ENCODE measurements around the gene ERBB4. TPM values are rescaled to one million over a fixed set of nuclear protein-coding genes. Genes with fewer than 3 reads are reported as not detected.

ERBB4 gene
- total RNA-seq, 1 donor from 2014 or later: 8.3 TPM

DNA sequence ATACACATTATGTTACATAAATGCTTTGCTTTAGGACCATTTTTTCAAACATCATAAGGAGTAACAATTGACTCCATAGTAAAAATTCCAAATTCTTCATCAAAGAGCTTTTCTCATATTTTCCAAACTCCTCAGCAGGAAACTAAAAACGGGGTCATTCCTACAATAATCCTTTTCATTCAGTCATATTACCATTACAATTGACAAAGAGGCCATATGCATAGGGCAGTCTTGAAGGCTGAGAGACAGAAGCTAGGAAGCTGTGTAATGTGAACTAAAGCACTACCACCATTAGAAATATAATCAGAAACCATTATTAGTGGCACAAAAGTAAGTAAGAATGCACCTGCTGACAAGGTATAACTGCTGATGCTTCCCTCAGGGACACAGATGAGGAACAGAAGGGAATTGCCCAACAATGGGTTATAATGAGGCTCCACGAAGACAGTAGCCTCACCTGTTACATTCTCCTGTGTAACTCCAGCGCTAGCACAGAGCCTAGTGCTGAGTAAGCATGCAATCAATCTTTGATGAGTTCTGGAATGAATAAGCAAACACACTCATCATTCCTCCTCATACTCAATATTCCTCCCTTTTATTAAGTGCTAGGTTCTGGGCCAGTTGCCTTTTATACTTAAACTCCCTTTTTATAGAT is 1039.9 kb downstream of the ERBB4 start:
- Histone ChIP-seq H3K4me3 (no peak overlapping the region), H3K9me3 (replicated peaks) (no peaks in the 10 kb centered on the region), H3K36me3 (no peaks in the 10 kb centered on the region), H3K27me3 (ENCODE audit: low read depth) (no peaks in the 10 kb centered on the region), H3K4me1 (peaks cover 6% of the 10 kb centered on the region), H3K27ac (replicated peaks) (no peak overlapping the region)
- TF ChIP-seq, protein P1, sequence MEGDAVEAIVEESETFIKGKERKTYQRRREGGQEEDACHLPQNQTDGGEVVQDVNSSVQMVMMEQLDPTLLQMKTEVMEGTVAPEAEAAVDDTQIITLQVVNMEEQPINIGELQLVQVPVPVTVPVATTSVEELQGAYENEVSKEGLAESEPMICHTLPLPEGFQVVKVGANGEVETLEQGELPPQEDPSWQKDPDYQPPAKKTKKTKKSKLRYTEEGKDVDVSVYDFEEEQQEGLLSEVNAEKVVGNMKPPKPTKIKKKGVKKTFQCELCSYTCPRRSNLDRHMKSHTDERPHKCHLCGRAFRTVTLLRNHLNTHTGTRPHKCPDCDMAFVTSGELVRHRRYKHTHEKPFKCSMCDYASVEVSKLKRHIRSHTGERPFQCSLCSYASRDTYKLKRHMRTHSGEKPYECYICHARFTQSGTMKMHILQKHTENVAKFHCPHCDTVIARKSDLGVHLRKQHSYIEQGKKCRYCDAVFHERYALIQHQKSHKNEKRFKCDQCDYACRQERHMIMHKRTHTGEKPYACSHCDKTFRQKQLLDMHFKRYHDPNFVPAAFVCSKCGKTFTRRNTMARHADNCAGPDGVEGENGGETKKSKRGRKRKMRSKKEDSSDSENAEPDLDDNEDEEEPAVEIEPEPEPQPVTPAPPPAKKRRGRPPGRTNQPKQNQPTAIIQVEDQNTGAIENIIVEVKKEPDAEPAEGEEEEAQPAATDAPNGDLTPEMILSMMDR (IDR thresholded peaks at IDR 0.05; ENCODE audit: borderline replicate concordance): no peak
- DNase-seq: no peak
- intact Hi-C loops (cut with micrococcal nuclease): no loop called here

DNA sequence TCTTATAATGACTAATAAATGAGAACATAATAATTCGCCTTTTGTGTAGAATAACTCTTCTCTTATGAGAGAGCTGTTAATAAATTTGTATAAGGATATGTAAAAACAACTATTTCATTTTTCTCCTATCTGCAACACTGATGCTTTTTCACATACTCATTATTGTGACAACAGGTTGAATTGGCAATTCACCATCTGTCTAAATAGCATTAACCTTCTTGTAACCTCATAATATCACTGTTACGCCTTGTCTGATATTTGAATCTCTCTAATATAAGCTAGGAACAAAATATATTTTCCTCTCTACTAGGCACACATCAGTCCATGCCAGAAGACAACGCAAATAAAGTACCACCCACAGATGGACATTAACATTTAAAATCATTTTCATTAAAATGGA is 1043.3 kb downstream of the ERBB4 start:
- Histone ChIP-seq H3K27me3 (ENCODE audit: low read depth) (no peaks in the 10 kb centered on the region), H3K4me1 (peaks cover 3% of the 10 kb centered on the region), H3K36me3 (no peaks in the 10 kb centered on the region), H3K4me3 (no peak overlapping the region), H3K9me3 (replicated peaks) (no peaks in the 10 kb centered on the region), H3K27ac (replicated peaks) (no peak overlapping the region)
- no peak for DNase-seq
- intact Hi-C loops (cut with micrococcal nuclease): no loop called here
- TF ChIP-seq, protein P1 (IDR thresholded peaks at IDR 0.05; ENCODE audit: borderline replicate concordance): no peak

DNA sequence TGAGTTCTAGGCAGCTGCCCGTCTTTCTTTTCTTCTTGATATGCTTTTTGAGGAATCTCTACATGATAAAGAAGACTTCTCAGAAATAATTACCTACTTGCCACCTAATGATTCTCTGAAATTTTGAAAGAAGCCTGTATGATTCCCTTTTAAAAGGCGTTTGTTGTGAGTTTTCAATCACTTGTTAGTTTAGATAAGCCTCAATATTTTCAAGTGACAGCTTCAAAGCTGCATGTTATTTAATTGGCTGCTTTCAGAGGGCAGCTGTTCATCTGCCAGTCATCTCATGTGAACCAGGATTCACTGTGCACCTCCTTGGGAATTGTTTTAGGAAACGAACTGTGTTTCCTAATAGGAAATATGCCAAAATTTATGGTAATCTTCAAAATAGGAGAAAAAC is 1044.1 kb downstream of the ERBB4 start:
- no peak for DNase-seq
- H3K27ac ChIP-seq (replicated peaks): no peak overlapping the region
- no peaks in the 10 kb centered on the region for H3K36me3 ChIP-seq
- no peaks in the 10 kb centered on the region for H3K9me3 ChIP-seq (replicated peaks)
- no peak overlapping the region for H3K4me3 ChIP-seq
- intact Hi-C loops (cut with micrococcal nuclease): no loop called here
- TF ChIP-seq, protein P1 (IDR thresholded peaks at IDR 0.05; ENCODE audit: borderline replicate concordance): no peak
- H3K4me1 ChIP-seq: no peaks in the 10 kb centered on the region
- H3K27me3 ChIP-seq (ENCODE audit: low read depth): no peaks in the 10 kb centered on the region

- Histone ChIP-seq H3K27me3 (ENCODE audit: low read depth) (no peaks in the 10 kb centered on the region), H3K4me3 (no peak overlapping the region), H3K36me3 (no peaks in the 10 kb centered on the region), H3K4me1 (no peaks in the 10 kb centered on the region), H3K27ac (replicated peaks) (no peak overlapping the region), H3K9me3 (replicated peaks) (no peaks in the 10 kb centered on the region)
- no peak for DNase-seq
- TF ChIP-seq, protein P1 (IDR thresholded peaks at IDR 0.05; ENCODE audit: borderline replicate concordance): no peak
- intact Hi-C loops (cut with micrococcal nuclease): no loop called here
Measured at GRCh38 chr2:211494085-211494484, 1044.5 kb downstream of the ERBB4 start.

DNA sequence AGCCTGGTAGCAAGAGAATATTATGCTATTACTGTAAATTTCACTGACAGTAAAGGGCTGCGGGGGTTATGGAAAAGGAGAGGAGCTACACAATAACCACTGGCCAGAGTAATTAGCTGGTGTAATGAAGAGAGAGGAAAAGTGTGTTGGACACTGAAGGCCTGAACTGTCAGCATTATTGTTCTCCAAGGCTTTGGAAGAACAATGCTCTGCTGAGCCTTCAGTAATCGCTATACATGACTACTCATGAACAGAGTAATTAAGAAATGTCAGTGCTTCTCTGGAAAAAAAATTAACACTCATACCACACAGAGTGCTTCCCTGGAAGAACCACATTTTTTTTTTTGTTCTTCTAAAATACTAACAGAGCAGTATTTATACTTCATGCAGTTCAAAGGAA is 1050.9 kb downstream of the ERBB4 start:
- Histone ChIP-seq H3K36me3 (no peaks in the 10 kb centered on the region), H3K4me1 (no peaks in the 10 kb centered on the region), H3K27ac (replicated peaks) (no peak overlapping the region), H3K4me3 (no peak overlapping the region), H3K9me3 (replicated peaks) (no peaks in the 10 kb centered on the region), H3K27me3 (ENCODE audit: low read depth) (no peaks in the 10 kb centered on the region)
- TF ChIP-seq, protein P1 (IDR thresholded peaks at IDR 0.05; ENCODE audit: borderline replicate concordance): no peak
- intact Hi-C loops (cut with micrococcal nuclease): no loop called here
- DNase-seq: no peak
